ENCODE data around the gene SULT4A1. TPM values are rescaled to one million over a fixed set of nuclear protein-coding genes. Genes with fewer than 3 reads are reported as not detected.
"Not testable (repeated sequence)": the region's sequence is repeated elsewhere in the genome, so short reads cannot be mapped to it uniquely, and the experiment has no call there.

The SULT4A1 gene
- not detected in 2 replicates for total RNA-seq

GRCh38 chr22:43862074-43862881 lies at the start of gene SULT4A1:
Gene SULT4A1 (minus strand): TSS chr22:43862513. CDS start chr22:43862382, 131 bp downstream.
- intact Hi-C loops (cut with micrococcal nuclease), result no loop called here

- intact Hi-C loops (cut with micrococcal nuclease), result no loop called here
Measured at GRCh38 chr22:43911351-43911750, 49.0 kb upstream of the SULT4A1 start.

GRCh38 chr22:43910178-43910695 lies 47.9 kb upstream of the SULT4A1 start:
- intact Hi-C loops (cut with micrococcal nuclease), result no loop called here

GRCh38 chr22:43909708-43910107 lies 47.4 kb upstream of the SULT4A1 start:
- intact Hi-C loops (cut with micrococcal nuclease), result no loop called here

- intact Hi-C loops (cut with micrococcal nuclease), result no loop called here
Measured at GRCh38 chr22:43905681-43906080, 43.4 kb upstream of the SULT4A1 start.

- intact Hi-C loops (cut with micrococcal nuclease), result not testable (repeated sequence)
Measured at GRCh38 chr22:43904412-43904811, 42.1 kb upstream of the SULT4A1 start.

- intact Hi-C loops (cut with micrococcal nuclease), result not testable (repeated sequence)
Measured at GRCh38 chr22:43903033-43903432, 40.7 kb upstream of the SULT4A1 start.

GRCh38 chr22:43901976-43902643 lies 39.8 kb upstream of the SULT4A1 start:
- intact Hi-C loops (cut with micrococcal nuclease), result no loop called here

GRCh38 chr22:43900206-43900605 lies 37.9 kb upstream of the SULT4A1 start:
- intact Hi-C loops (cut with micrococcal nuclease), result no loop called here

GRCh38 chr22:43897751-43898261 lies 35.5 kb upstream of the SULT4A1 start:
- intact Hi-C loops (cut with micrococcal nuclease), result no loop called here

- intact Hi-C loops (cut with micrococcal nuclease), result no loop called here
Measured at GRCh38 chr22:43895986-43896645, 33.8 kb upstream of the SULT4A1 start.

GRCh38 chr22:43894122-43894521 lies 31.8 kb upstream of the SULT4A1 start:
- intact Hi-C loops (cut with micrococcal nuclease), result no loop called here

- intact Hi-C loops (cut with micrococcal nuclease), result no loop called here
Measured at GRCh38 chr22:43893266-43893665, 31.0 kb upstream of the SULT4A1 start.

GRCh38 chr22:43892183-43892894 lies 30.0 kb upstream of the SULT4A1 start:
- intact Hi-C loops (cut with micrococcal nuclease), result no loop called here

GRCh38 chr22:43891360-43892182 lies 29.3 kb upstream of the SULT4A1 start, which contains the start of gene PNPLA5:
Gene PNPLA5 (minus strand): TSS chr22:43892013. CDS start chr22:43891880, 133 bp downstream.
- intact Hi-C loops (cut with micrococcal nuclease), result no loop called here

GRCh38 chr22:43890901-43891331 lies 28.6 kb upstream of the SULT4A1 start:
- intact Hi-C loops (cut with micrococcal nuclease), result no loop called here

GRCh38 chr22:43889860-43890253 lies 27.5 kb upstream of the SULT4A1 start:
- intact Hi-C loops (cut with micrococcal nuclease), result no loop called here

GRCh38 chr22:43889201-43889859 lies 27.0 kb upstream of the SULT4A1 start:
- intact Hi-C loops (cut with micrococcal nuclease), result no loop called here

GRCh38 chr22:43888740-43889139 lies 26.4 kb upstream of the SULT4A1 start:
- intact Hi-C loops (cut with micrococcal nuclease), result no loop called here
